Fibroblast of mammary gland (primary cell): ENCODE data around the gene GALNT10.

ENCODE experiments used
- DNase-seq: peaks from one replicate; pipeline ENCODE4 v3.0.0-alpha.2; 2010; ENCODE audit warnings: low read depth
- H3K4me3 ChIP-seq: 2 replicates; pipeline ENCODE4 v1.5.1; 2011; ENCODE audit warnings: low read depth, mild to moderate bottlenecking, low read length, moderate library complexity; ENCODE audit not compliant: control insufficient read depth
- CTCF ChIP-seq: conservative IDR thresholded peaks from 2 replicates; pipeline ENCODE4 v1.5.1; 2011; ENCODE audit warnings: low read depth, low read length, inconsistent platforms; ENCODE audit not compliant: control insufficient read depth, insufficient read depth

GALNT10 gene

DNA sequence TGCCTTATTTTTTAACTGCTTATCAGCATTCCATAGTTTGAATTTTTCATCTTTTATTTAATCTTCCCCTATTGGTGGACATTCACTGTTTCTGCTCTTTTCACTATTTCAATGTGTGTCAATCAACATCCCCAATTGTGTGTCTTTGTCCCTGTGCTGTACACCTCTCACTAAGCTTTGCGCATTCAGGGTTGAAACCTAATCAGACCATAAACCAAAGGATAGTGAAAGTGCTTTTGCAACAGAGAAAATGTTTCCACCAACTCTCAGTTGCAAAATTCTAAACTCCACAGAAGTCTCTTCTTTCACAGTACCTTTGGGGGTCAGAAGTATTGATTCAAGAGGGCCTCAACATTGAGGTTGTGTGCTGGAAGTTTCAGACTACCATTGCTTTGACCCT is 128.2 kb downstream of the GALNT10 start:
- no peak overlapping the region for H3K4me3 ChIP-seq
- no peak for TF ChIP-seq CTCF
- no peak for DNase-seq

GRCh38 chr5:154319736-154320135 is 129.2 kb downstream of the GALNT10 start:
- TF ChIP-seq CTCF = no peak
- DNase-seq = no peak
- H3K4me3 ChIP-seq = no peak overlapping the region

DNA sequence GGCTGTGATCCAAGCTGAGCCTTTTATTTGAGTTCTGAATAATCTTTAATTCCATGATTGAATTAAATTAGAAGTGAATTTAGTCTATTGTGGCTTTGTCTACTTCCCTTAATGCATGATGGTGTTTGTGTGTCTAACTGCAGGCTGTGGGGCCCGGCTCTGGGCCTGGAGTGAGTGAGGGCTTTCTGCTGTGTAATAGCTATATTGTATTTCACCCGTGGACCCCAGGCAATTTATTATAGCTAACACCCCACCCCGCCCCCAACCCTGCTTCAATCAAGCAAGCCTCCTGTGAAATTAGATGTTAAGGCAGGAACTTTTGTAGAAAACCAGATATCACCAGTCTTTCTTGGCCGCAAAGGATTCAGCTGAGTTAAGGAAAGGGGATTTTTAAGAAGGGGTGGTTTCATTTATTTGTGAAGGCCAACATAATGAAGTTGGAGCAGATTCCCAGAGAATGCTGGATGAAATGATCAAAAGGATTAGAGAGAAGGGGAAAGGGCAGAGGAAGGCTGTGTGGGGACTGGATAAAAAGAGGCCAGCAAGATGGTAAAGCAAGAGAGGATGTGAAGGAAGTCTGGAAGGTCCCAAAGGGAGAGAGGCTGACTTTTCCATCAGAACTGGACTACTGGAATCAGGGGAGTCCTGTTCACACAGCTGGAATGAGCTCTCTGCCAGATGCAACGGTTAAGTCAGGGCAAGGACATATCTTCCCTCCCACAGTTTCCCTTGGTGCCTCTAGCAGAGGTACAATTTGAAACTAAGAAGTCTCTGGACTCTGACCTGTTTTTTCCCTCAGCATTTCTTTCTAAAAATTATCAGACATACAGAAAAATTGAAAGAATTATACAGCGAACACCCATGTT is 129.9 kb downstream of the GALNT10 start:
- no peak for TF ChIP-seq CTCF
- DNase-seq = peak; percentile 65
- no peak overlapping the region for H3K4me3 ChIP-seq

- no peak overlapping the region for H3K4me3 ChIP-seq
- TF ChIP-seq CTCF = no peak
- no peak for DNase-seq
These were observed 131.0 kb downstream of the GALNT10 start for GRCh38 chr5:154321546-154321945.

DNA sequence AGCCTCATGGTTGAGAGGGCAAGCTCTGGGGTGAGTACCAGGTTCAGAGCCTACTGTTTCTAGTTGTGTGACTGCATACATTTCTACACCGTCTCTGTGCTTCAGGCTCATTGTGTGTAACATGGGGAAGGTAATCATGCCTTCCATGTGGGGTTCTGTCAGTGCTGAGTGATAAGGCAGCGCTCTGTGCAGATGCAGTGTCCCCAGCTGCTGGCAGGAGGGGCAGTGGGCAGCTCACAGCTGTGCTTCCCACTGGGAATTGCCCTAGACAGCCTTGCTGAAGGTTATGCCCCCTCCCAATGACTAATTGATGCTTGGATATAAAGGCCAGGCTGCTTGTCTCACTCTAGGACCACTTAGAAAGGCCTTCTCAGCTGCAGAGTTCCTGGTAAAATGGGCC is 133.5 kb downstream of the GALNT10 start:
- TF ChIP-seq CTCF = no peak
- H3K4me3 ChIP-seq = no peak overlapping the region
- no peak for DNase-seq

DNA sequence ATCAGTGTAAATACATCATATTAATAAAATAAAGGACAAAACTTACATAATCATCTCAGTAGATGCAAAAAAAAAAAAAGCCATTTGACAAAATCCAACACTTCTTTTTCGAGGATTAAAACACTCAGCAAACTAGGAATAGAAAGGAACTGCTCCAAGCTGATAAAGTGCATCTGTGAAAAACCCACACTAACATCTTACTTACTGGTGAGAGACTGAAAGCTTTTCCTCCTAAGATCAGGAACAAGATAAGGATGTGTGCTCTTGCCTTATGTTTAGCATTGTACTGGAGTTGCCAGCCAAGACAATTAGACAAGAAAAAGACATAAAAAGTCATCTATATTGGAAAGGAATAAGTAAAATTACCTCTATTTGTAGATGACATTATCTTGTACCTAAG is 135.0 kb downstream of the GALNT10 start:
- no peak for TF ChIP-seq CTCF
- no peak overlapping the region for H3K4me3 ChIP-seq
- DNase-seq = no peak

DNA sequence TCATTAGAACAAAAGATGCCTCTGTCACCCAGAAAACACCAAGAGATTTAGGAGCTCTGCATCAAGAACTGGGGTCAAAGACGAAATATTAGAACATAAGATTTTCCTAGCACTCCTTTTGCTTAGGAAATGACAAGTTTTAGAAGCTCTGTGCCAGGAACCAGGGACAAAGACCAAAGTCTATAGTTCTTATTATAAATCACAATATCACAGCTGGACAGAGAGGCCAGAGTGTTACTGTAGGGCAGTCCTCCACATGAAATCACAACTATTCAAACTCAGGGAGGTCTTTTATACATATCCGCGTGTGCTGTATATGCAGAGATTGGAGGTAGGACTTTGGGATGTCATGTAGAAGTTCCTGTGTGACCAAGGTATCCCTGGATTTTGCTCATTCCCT is 138.5 kb downstream of the GALNT10 start:
- no peak overlapping the region for H3K4me3 ChIP-seq
- TF ChIP-seq CTCF = no peak
- DNase-seq = no peak
